D721Med (cell line): ENCODE results near the gene SLC12A8.

ENCODE experiments used
- DNase-seq: peaks from one replicate; pipeline ENCODE4 v3.0.0; 2011; ENCODE audit warnings: low spot score; ENCODE audit not compliant: insufficient read length
- FAIRE-seq: peaks from 2 replicates; lab custom pipeline; 2011; peaks lifted over from hg19 to GRCh38; lab: Jason Lieb, UNC
- CTCF ChIP-seq: IDR thresholded peaks from 2 replicates; pipeline ENCODE4 v1.5.1; 2012; ENCODE audit warnings: mild to moderate bottlenecking, control low read depth; ENCODE audit not compliant: insufficient read depth; ENCODE audit errors: missing control alignments

The SLC12A8 gene

DNA sequence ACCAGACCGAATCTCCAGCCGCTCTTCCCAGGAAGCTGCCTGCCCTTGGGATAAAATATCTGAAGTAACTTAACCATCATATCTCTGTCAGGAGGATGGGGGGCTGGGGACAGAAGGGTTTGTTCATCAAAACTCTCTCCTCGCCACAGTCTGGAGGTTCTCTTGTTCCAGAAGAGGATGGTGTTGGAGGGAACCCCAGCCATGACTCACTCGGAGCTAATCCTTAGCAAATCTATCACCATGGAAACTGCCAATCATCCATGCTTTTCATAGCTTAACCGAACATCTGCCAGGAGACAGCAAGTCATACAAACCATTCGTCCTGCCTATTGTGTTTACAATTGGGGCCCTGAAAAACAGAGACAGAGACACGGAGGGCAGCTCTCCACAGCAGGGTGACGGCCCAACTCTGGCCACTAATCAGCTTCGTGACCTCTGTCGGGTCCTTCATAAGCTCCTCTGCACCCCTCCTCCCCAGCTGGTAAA, 83.0 kb downstream of the SLC12A8 start:
- DNase-seq (peak; percentile 66), FAIRE-seq (peak; percentile 92)
- TF ChIP-seq CTCF, result no peak

DNA sequence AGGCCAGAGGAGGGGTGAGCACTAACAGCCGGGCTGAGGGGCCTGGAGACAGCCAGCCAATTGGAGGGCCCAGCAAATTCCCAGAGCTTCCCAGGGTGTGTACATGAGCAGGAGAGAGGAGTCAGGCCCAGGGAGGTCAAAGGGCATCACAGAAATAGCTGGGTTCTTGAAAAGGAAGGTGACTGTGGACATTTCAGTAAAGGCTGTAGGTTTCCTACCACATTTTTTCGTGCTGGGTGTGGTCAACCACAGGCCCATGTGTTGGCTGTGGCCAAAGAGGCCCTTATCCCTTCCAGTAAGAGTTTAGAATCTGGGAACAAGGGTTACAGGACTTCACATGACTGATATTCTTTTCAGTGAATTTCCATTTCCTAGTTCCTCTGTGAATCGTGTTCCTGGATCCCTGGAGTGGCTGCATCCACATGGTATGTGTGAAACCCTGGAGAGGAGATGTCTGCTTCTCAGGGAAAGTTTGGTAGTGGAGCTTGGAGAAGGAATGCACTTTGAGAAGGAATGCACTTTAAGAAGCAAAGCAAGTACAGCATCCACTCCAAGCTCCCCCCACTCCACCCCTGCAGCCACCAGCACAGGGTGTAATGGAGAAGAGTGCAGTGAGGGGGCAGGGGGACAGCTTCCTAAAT, 83.6 kb downstream of the SLC12A8 start:
- no peak for TF ChIP-seq CTCF
- FAIRE-seq (no peak), DNase-seq (no peak)

DNA sequence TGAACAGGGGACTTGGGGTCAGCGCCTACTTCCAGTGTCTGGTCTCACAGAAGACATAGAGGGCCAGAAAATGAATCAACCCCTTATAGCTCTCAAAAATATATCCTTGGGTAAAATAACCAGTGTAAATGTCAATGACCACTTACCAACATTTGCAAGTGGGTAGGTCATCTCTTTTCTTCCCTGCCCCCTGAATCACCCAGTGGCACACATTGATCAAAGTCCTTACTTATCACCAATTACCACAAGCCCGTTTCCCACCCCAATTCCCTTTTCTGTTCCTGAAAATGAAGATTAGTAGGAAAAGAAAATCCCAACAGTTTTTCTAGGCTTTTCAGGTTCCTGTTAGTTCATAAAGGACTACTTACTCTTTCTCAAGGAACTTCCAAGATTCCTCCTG, 86.2 kb downstream of the SLC12A8 start:
- no peak for DNase-seq
- FAIRE-seq, result no peak
- TF ChIP-seq CTCF, result no peak

DNA sequence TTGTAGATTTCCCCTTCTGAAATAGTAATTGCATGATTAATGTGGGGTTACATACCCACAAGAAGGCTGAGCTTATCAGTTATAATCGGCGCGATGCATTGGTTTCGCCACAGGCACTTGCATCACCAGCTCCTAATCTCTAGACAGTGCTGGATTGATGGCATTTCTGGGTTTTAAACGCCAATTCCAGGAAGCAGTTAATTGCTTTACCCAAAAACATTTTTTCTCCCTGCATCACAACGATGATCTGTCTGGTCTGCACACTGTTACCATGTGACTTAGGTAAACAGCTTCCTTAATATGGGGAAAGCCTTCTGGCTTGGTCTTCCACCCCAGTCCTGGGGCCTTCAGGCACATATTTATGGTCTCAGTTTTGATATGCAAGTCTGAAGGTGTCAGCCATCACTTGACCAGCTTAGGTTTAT, 86.7 kb downstream of the SLC12A8 start:
- FAIRE-seq (no peak), DNase-seq (no peak)
- TF ChIP-seq CTCF, result no peak

DNA sequence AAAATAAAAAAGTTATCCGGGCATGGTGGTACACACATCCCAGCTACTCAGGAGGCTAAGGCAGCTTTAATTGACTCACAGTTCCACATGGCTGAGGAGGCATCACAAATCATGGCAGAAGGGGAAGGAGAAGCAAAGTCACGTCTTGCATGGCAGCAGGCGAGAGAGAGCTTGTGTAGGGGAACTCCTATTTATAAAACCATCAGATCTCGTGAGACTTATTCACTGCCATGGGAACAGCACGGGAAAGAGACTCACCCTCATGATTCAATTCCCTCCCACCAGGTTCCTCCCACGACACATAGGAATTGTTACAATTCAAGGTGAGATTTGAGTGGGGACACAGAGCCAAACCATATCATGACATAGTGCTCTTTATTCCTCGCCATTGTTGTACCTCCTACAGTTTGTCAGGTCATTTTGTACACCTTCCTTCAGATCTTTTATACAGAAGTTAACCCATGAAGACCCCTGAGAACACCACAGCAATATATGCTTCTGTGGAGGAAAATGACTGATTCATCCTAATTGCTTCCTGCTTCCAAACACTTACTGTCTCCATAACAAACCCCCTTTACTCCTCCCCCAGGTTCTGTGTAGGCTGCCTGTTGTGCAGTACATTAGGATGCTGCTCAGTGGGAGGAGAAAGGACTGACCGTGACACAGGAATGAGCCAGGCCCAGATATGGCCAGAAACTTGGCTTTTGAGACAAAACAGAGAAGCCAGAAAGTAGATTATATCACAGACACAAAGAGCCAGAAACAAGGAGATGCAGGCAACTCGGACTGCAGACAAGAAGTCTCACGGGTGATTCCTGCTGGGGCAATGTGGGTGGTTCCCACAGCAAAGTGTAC, 88.9 kb downstream of the SLC12A8 start:
- TF ChIP-seq CTCF, result no peak
- DNase-seq (no peak), FAIRE-seq (no peak)

DNA sequence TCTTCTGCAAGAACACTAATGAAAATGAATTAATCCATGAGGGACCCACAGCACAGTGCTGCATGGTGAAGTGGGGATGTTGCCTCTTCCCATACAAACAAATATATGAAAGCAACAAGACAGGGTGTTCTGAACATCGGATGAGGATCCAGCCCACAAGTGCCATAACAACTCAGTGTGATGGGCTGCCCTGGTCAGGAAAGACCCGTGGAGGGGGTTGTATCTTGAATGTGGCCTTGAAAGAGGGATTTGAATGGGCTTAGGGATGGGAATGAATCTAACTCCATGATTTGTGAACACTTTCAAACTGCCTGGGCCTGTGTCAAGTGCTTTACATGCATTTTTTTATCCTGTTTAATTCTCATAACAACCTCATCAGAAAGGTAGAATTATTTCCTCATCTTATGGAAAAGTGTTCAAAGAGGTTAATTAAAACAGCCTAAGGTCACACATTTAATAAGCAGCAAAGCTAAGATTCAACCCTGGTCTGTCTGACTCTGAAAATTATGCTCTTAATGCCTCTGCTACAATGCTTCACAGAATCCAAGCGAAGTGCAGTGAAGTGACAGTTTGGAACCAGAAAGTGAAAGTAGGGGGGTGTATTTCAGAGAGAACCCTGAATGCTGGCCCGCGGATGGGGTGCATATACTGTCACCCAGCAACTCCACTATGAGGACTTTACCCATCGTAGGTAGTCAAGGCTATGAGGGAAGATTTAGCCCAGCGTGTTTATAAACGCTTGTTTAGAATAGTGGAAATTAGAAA, 91.1 kb downstream of the SLC12A8 start:
- DNase-seq (no peak), FAIRE-seq (no peak)
- TF ChIP-seq CTCF, result no peak
